Glomerular visceral epithelial cell (primary cell): Measurements from ENCODE around the gene PPP3R1.
"Not testable (repeated sequence)": the region's sequence is repeated elsewhere in the genome, so short reads cannot be mapped to it uniquely, and the experiment has no call there.

Experiments
- DNase-seq: peaks from one replicate; pipeline ENCODE4 v3.0.0-alpha.2; 2016; ENCODE audit errors: extremely low spot score

Gene PPP3R1

GRCh38 chr2:68188831-68189230 lies 63.5 kb downstream of the PPP3R1 start:
- DNase-seq, result no peak

- no peak for DNase-seq
Observed at GRCh38 chr2:68187329-68187728, 65.0 kb downstream of the PPP3R1 start.

- peak; percentile 20 for DNase-seq
Observed at GRCh38 chr2:68185541-68186164, 66.7 kb downstream of the PPP3R1 start.

- DNase-seq, result no peak
Observed at GRCh38 chr2:68182902-68183301, 69.4 kb downstream of the PPP3R1 start.

- DNase-seq, result no peak
Observed at GRCh38 chr2:68178954-68179627, 73.2 kb downstream of the PPP3R1 start.

- DNase-seq, result no peak
Observed at GRCh38 chr2:68178432-68178831, 73.9 kb downstream of the PPP3R1 start.

GRCh38 chr2:68177541-68177940 lies 74.8 kb downstream of the PPP3R1 start:
- no peak for DNase-seq

- DNase-seq, result no peak
Observed at GRCh38 chr2:68176657-68177056, 75.7 kb downstream of the PPP3R1 start.

- DNase-seq, result not testable (repeated sequence)
Observed at GRCh38 chr2:68175210-68175609, 77.1 kb downstream of the PPP3R1 start.

GRCh38 chr2:68172990-68173700 lies 79.2 kb downstream of the PPP3R1 start:
- DNase-seq, result no peak

- DNase-seq, result no peak
Observed at GRCh38 chr2:68172521-68172920, 79.8 kb downstream of the PPP3R1 start.

- no peak for DNase-seq
Observed at GRCh38 chr2:68171684-68172083, 80.6 kb downstream of the PPP3R1 start.

- no peak for DNase-seq
Observed at GRCh38 chr2:68171146-68171545, 81.2 kb downstream of the PPP3R1 start.

GRCh38 chr2:68169308-68169707 lies 83.0 kb downstream of the PPP3R1 start:
- DNase-seq, result no peak

GRCh38 chr2:68167186-68167585 lies 85.1 kb downstream of the PPP3R1 start:
- no peak for DNase-seq

GRCh38 chr2:68163641-68164040 lies 88.7 kb downstream of the PPP3R1 start:
- DNase-seq, result no peak

- no peak for DNase-seq
Observed at GRCh38 chr2:68158134-68158447, 94.2 kb downstream of the PPP3R1 start.

- peak; percentile 93 for DNase-seq
Observed at GRCh38 chr2:68157402-68158133, 94.8 kb downstream of the PPP3R1 start, which contains the start of gene PNO1. TSS of gene PNO1 (plus strand) at chr2:68157888. CDS start at chr2:68157935, 47 bp downstream.

GRCh38 chr2:68157002-68157401 lies 95.3 kb downstream of the PPP3R1 start:
- DNase-seq, result no peak

- DNase-seq, result no peak
Observed at GRCh38 chr2:68156419-68156818, 95.9 kb downstream of the PPP3R1 start.

GRCh38 chr2:68155618-68156017 lies 96.7 kb downstream of the PPP3R1 start:
- no peak for DNase-seq

GRCh38 chr2:68152681-68153347 lies 99.5 kb downstream of the PPP3R1 start:
- DNase-seq, result no peak
